GM19193 (cell line): ENCODE data around the gene PPIF.

ENCODE experiments used
- POLR2A ChIP-seq: IDR thresholded peaks from 4 replicates; pipeline ENCODE4 v1.6.1; 2011; ENCODE audit not compliant: insufficient read depth, insufficient read length; ENCODE audit errors: extremely low read depth

The PPIF gene

DNA sequence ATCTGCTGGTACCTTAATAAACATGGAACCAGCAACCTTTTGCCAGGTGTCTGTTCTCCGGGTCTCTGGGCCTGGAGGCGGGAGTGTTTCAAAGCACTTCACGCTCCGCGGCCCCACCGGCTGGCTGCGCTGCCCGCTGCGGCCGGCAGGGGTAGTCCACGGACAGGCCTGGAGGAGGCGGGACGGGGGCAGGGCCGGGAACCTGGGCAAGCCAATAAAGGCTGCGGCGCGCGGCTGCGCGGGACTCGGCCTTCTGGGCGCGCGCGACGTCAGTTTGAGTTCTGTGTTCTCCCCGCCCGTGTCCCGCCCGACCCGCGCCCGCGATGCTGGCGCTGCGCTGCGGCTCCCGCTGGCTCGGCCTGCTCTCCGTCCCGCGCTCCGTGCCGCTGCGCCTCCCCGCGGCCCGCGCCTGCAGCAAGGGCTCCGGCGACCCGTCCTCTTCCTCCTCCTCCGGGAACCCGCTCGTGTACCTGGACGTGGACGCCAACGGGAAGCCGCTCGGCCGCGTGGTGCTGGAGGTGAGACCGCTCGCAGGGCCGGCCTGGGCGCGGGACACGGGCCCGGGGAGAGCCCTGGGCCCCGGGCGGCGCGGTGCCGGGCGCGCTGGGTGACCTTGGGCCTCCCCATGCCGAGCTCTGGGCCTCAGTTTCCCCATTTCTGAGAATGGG, at the start of gene PPIF:
Gene PPIF (plus strand): TSS at position 244 of the 668 bp plus-strand sequence. CDS start 80 bp downstream, at position 324.
- peak; percentile 86 for TF ChIP-seq POLR2A

DNA sequence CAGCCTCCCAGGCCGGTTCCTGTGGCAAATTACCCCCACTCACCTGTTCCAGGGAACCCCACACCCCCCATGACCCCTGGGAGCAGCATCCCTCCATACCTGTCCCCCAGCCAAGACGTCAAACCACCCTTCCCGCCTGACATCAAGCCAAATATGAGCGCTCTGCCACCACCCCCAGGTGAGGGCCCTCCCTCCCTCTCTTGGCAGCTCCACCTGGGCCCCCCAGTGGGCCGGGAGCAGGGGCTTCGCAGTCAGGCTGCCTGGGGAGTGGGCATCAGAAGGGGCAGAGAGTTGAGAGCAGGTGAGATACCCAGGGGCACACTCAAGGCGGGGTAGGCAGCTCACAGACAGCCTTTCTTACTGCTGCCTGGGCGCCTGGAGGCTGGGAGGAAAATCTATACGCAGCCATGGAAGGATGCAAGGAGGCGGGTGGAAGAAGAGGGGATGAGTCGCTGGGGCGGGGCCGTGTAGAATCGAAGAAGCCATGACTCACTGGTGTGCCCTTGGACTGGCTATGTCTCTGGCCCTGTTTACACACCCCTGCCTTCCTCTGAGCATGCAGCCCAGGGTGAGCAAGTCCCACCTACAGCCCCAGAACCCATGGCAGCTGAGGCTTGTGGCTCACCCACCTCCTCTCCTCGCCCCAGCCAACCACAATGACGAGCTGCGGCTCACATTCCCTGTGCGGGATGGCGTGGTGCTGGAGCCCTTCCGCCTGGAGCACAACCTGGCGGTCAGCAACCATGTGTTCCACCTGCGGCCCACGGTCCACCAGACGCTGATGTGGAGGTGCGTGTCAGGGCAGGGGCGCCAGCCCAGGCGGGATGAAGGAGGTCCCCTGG, 48.6 kb upstream of the PPIF start:
- no peak for TF ChIP-seq POLR2A

DNA sequence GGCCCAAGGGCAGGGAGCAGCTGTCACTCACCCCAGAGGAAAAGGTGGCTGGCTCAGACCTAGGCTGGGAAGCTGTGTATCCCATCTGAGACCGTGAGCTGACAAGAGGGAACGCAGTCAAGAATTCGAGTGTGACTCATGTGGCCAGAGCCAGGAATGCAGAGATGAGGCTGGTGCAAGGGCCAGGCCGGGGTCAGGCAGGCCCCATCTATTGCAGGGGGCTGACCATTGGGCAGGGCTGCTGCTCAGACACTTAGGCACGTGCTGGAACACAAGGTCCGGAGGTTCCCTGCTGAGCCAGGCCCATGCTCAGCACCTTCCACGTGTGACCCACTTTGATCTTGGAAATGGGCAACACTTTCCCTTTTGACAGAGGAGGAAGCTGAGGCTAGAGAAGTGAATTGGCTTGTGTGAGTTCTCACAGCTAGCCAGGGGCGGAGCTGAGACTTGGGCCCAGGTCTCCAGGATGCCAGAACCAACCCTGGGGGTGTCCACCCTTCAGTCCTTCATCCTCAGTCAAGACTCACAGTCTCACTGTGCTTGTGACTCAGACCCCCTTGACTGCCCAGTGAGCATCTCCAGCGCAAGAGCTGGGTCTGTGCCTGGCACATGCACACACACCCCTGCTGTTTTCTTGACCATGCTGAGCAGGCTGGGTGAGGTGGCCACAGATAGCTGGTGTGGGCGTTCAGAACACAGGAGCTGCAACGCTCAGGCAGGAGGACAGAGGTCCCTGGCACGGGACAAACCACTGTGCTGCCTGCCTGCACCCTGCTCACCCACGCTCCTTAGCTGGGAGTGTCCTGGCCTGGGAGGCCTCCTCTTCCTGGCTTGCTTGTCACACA, 47.6 kb upstream of the PPIF start:
- no peak for TF ChIP-seq POLR2A

DNA sequence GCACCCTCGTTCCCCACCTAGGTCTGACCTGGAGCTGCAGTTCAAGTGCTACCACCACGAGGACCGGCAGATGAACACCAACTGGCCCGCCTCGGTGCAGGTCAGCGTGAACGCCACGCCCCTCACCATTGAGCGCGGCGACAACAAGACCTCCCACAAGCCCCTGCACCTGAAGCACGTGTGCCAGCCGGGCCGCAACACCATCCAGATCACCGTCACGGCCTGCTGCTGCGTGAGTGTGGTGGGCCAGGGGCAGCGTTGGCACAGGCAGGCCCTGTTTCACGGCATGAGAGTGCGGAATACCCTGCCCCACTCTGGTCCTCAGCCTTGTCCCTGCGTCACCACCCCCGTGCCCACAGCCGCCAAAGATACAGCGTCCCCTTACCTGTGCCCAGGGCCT, 46.6 kb upstream of the PPIF start:
- no peak for TF ChIP-seq POLR2A

DNA sequence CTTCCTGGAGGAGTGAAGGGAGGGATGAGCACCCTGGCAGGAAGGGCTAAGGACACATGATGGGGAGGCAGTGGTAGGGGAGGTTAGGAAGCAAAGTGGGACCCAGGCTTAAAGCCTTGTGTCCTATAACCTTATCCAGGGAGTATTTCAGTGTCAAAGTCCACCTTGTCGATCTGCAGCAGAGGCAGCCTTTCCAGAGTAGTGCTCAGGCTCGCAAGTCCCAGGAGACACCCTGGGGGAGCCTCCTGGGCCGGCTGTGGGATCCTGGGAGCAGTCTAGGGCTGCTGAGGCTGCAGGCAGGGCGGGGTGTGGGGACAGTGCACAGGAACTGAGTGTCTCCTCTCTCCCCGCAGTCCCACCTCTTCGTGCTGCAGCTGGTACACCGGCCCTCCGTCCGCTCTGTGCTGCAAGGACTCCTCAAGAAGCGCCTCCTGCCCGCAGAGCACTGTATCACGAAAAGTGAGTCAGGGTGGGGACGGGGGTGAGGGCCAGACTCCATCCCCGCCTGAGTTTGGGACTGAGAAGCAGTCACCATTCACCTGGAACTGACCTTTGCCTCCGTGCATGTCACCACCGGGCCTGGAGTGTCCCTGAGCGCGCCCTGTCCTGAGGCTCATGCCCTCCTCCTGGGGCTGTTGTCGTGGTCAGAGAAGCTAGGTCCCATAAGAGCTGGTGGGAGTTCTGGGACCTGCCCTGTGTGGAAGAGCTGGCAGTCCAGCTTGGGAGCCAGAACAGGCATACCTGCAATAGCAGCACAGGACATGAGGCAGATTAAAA, 45.3 kb upstream of the PPIF start:
- TF ChIP-seq POLR2A, result no peak

DNA sequence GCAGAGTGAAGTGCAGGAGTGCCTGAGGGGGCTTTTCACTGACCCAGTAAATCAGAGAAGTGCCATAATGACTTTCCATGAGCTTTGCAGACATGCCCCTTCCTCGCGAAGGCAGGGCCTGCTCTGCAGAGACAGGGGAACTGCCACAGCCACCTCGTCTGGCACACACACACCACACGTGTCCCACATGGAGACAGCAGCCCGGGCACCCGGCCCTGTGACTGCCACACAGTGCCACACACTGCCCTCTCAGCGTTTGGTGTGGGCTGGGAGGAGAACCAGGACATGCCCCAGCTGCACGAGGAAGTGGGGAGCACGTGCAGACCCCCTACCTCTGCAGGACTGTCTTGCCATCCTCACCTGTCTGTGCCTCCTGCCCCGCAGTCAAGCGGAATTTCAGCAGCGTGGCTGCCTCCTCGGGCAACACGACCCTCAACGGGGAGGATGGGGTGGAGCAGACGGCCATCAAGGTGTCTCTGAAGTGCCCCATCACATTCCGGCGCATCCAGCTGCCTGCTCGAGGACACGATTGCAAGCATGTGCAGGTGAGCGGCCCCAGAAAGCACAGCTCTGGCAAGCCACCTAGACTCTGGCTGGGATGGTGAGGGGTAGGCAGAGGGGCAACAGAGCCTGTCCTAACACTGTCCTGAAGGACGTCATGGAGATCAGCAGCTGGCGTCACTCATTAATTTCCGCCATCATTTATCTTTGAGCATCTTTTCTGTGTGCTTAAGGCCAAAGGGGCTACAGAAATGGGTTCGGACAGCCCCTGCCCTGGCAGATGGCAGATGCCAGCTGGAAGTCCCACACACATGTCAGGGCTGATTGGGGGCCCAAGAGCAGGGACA, 43.4 kb upstream of the PPIF start:
- TF ChIP-seq POLR2A, result no peak

DNA sequence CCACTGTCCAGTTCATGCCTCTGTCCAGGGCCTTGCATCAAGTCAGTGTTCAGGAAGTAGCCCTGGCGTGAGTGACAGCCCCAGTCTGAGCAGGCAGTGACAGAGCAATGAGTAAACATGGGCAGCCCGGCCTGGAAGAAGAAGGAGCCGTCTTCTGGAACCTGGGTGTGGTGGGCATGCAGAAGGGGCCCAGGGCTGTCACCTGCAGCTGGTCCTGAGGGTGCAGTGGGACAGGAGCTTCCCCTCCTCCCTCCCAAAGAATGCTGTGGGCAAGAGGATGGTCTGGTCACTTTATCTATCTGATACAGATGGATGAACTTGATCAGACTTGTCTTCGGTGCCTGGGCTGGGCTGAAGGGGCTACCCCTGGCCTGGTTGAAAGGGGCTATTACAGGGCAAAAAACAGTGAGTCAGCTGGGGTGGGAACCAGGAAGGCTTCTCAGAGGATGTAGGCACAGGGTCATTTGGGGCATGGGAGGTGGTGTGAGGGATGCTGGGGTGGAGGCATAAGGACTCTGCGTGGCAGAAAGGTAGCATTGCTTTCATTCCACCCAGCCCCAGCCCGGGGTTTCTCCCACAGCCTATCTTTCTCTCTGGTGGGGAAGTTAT, 42.7 kb upstream of the PPIF start:
- no peak for TF ChIP-seq POLR2A

DNA sequence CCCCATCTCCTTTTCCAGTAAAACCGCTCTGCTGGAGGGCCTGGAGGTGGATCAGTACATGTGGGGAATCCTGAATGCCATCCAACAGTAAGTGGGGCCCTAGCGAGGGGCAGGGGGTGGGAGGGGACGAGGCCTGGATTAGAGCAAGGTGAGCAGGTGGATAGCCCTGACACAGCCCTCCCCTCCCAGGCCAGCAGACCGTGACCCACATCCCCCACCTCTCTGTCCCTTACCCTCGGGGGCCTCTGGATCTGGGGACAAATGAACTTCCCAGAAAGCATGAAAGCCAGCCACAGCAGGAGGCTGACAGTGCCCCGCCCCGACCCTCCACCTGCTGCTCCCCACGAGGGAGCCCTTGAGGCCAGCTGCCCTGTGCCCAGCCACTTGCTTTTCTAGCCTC, 41.8 kb upstream of the PPIF start:
- TF ChIP-seq POLR2A, result no peak

DNA sequence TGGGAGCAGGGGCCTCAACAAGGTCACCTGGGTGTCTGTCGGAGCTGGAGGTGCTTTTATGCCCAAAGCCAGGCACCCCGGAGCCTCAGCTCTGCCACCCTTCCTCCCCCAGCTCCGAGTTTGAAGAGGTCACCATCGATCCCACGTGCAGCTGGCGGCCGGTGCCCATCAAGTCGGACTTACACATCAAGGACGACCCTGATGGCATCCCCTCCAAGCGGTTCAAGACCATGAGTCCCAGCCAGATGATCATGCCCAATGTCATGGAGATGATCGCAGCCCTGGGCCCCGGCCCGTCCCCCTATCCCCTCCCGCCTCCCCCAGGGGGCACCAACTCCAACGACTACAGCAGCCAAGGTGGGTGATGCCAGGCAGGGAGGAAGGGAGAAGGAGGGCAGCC, 41.3 kb upstream of the PPIF start:
- no peak for TF ChIP-seq POLR2A

DNA sequence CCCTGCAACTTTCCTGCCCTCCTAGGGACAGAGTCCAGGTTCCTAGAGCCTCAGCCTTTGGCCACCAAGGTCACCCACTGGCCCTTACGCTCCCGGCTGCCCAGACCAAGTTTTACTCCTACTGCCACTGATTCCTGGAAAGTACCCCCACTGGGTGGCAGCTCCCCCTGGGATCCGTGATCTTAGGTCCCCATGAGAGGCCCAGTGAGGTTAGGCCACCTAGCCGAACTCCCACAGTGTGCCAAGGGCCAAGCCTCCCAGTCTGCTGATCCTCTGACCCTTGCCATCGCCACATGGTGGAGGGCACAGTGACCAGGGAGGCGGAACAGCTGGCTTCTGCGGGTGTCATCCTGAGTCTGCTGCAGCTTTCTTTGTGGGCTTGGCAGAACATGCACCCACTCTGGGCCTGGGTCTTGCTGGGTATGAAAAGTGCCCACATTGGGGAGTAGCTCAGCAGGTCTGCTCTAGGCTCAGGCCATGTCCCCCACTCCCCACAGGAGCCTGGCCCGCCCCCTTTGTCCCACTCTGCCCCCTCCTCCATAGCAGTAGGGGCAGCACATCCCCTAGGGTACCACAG, 40.5 kb upstream of the PPIF start:
- TF ChIP-seq POLR2A, result no peak

DNA sequence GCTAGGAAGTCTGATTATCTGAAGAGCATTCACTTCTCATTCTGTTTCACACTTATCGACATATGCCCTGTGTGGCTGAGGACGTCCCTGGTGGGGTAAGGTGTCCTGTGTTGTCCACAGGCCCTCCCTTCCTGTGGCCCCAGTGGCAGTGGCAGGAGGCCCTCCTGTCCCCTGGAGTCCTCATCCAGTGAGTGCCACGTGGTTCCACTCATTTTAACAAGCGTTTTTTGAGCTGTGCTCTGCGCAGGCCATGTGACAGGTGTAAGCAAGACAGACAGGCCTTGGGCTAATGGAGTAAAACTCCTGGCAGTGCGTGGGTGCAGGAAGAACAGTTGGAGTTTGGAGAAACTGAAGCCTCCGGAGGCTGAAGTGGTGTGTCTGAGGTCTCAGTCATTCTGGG, 39.3 kb upstream of the PPIF start:
- no peak for TF ChIP-seq POLR2A

DNA sequence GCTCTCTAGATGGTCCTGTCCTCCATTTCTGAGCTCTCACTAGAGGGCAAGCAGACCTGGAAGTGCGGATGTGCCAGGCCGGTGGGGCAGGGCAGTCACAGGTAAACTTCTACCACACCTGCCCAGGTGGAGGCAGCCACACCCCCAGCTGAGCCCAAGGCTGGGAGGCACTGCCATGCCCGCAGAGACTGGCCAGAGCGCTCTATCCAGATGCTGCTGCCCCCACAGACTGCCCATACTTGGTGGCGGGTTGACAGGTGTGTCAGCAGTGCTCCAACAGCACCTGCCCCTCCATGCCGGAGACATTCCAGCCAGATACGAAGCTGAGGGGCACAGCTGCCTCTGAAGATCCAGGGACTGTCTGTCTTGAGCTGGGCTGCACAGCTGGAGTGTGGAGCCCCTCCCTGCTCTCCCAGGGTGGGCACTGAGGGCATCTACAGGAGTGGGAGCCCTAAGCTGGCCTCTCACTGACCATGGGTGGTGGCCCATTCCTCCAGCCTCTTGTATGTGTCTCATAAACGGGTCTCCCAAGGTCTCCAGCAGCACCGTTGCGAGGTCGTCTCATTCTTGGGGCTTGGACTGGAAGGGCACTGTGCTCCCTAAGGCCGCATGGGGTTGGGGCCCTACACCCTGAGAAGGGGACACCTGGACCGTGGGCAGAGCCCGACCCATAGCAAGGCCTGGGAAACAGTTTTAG, 38.2 kb upstream of the PPIF start:
- TF ChIP-seq POLR2A, result no peak
